ENCODE measurements around the gene OLFML2B.

Gene OLFML2B

GRCh38 chr1:162014202-162014601 is 9.5 kb downstream of the OLFML2B start:
- DNase-seq (ENCODE audit: low spot score) = no peak
- in situ Hi-C loops (cut with MboI; ENCODE audit: low pct_unique_long_range_greater_than_20kb, low sequenced_read_pairs, unreplicated experiment) = no loop called here
- TF ChIP-seq CTCF (IDR thresholded peaks at IDR 0.05; ENCODE audit: extremely low read depth, insufficient read depth, missing control alignments) = no peak

- no peak for TF ChIP-seq CTCF (IDR thresholded peaks at IDR 0.05; ENCODE audit: extremely low read depth, insufficient read depth, missing control alignments)
- in situ Hi-C loops (cut with MboI; ENCODE audit: low pct_unique_long_range_greater_than_20kb, low sequenced_read_pairs, unreplicated experiment) = no loop called here
- no peak for DNase-seq (ENCODE audit: low spot score)
Measured at GRCh38 chr1:162013289-162013688, 10.4 kb downstream of the OLFML2B start.

DNA sequence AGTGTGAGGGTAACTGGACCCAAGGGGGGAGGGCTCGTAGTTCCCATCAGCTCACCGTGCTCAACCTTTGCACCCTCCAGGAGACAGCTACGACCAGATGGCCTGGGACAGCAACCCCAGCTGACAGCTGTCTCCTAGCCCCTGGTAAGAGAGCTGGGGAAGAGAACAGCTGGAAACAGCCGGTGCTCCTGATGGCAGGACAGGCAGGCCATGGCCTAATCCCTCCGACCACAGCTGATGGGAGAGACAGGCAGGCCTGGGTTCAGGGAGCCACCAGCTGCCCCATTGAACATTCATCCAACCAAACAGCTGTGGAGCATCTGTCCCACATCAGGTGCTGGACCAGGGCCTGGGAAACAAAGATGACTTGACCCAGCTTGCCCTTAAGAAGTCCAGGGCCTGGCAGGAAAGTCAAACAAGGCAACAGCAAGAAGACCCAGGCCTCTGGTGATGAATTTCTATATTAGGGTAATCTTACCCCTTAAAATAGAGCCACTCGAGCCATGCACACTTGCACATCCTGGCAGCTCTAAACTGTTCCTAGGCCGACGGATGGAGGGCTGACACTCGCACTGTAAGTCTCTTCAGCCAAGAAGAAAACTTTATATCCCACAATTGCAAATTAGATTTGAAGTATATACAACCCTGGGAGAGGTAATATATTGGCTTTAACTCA is 12.2 kb downstream of the OLFML2B start:
- DNase-seq (ENCODE audit: low spot score) = no peak
- TF ChIP-seq CTCF (IDR thresholded peaks at IDR 0.05; ENCODE audit: extremely low read depth, insufficient read depth, missing control alignments) = no peak
- in situ Hi-C loops (cut with MboI; ENCODE audit: low pct_unique_long_range_greater_than_20kb, low sequenced_read_pairs, unreplicated experiment) = no loop called here

GRCh38 chr1:162010175-162010506 is 13.5 kb downstream of the OLFML2B start:
- no peak for TF ChIP-seq CTCF (IDR thresholded peaks at IDR 0.05; ENCODE audit: extremely low read depth, insufficient read depth, missing control alignments)
- in situ Hi-C loops (cut with MboI; ENCODE audit: low pct_unique_long_range_greater_than_20kb, low sequenced_read_pairs, unreplicated experiment) = no loop called here
- DNase-seq (ENCODE audit: low spot score) = no peak

DNA sequence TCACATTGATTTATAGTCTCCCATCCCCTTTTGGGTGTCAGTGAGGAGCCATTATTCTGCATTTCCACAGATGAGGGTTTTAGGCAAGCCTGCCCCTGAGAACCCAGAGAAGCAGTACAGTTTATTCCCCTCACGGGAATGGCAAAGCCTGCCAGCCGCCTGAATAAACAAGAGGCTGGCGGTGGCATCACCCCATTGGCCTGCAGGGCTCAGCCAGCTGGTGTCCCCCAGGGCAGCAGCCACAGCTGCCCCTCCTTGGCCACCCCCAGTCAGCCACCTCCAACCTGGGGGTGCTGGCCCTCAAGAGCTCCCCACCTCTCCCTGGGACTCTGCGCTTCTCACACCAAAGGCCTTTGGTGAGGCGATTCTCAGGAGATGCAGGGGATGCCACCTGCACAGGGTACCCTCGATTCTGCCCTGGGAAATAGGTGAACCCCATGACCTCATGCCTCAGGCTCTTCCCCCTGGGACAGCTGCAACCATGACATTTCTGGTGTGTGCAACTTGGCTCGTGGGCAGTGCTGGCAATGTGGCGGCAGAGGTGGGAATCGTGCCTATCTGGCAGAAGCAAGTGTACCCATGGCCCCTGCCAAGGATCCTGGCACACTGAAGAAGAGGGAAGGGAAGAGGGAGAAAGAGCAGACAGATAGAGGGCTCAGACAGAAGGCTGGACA is 14.0 kb downstream of the OLFML2B start:
- DNase-seq (ENCODE audit: low spot score) = no peak
- in situ Hi-C loops (cut with MboI; ENCODE audit: low pct_unique_long_range_greater_than_20kb, low sequenced_read_pairs, unreplicated experiment) = no loop called here

DNA sequence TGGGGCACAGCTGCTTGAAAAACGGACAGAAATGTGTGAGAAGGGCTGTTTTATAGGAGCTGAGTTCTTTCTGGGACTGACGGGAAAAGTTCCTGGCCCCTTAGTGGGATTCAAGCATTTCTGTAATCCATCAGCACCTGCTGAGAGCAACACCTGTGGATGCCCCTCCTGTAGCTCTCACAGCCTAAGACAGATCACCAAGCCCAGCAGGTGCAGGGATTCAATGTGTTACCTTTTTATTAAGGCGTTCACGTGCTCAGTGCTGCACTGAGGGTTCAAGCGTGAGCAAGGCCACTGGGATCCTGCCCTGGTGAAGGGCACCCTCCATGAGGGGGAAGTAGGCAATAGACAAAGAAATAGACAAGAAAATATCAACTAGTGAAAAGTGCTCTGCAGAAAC is 14.9 kb downstream of the OLFML2B start:
- TF ChIP-seq CTCF (IDR thresholded peaks at IDR 0.05; ENCODE audit: extremely low read depth, insufficient read depth, missing control alignments) = no peak
- in situ Hi-C loops (cut with MboI; ENCODE audit: low pct_unique_long_range_greater_than_20kb, low sequenced_read_pairs, unreplicated experiment) = no loop called here
- no peak for DNase-seq (ENCODE audit: low spot score)

More for the DNA sequence above, 14.0 kb downstream of the OLFML2B start:
- TF ChIP-seq CTCF (IDR thresholded peaks at IDR 0.05; ENCODE audit: extremely low read depth, insufficient read depth, missing control alignments) = no peak

Data from GM13977 (cell line).